H1 (cell line): Measurements from ENCODE around the gene PRKAR2B. TPM values are rescaled to one million over a fixed set of nuclear protein-coding genes. Genes with fewer than 3 reads are reported as not detected.

Source experiments
- ATF2 ChIP-seq: IDR thresholded peaks from 2 replicates; pipeline ENCODE4 v1.6.1; 2012; ENCODE audit warnings: low read length, inconsistent platforms
- EP300 ChIP-seq, 2 experiments: IDR thresholded peaks; 1 replicate in 1 of 2; 2 replicates in 1 of 2; pipeline ENCODE4 v1.6.1; 2011 to 2012; ENCODE audit warnings: low read depth in 2 of 2, low read length in 2 of 2, mild to moderate bottlenecking in 2 of 2, borderline replicate concordance in 1 of 2, inconsistent platforms in 1 of 2, moderate library complexity in 1 of 2
- JUN ChIP-seq: IDR thresholded peaks from 2 replicates; pipeline ENCODE4 v1.6.1; 2011; ENCODE audit warnings: low read depth, mild to moderate bottlenecking, improper control_type of control experiment, low read length
- PHF8 ChIP-seq: fragments of 200-600 bp; sonication (generic); conservative IDR thresholded peaks from 2 replicates; pipeline ENCODE4 v1.7.1; 2012; ENCODE audit warnings: low read depth, mild to moderate bottlenecking, inconsistent platforms, low read length, moderate library complexity
- RAD21 ChIP-seq, 2 experiments: IDR thresholded peaks in 1 of 2; conservative IDR thresholded peaks in 1 of 2; 2 replicates each; pipeline ENCODE4 v1.6.1; 2011; ENCODE audit warnings: low read depth in 2 of 2, low read length in 2 of 2, improper control_type of control experiment in 1 of 2, inconsistent platforms in 1 of 2, mild to moderate bottlenecking in 1 of 2, moderate library complexity in 1 of 2
- SP4 ChIP-seq: IDR thresholded peaks from 2 replicates; pipeline ENCODE4 v1.6.1; 2012; ENCODE audit warnings: low read length, inconsistent platforms
- polyA plus RNA-seq, 7 experiments: library from polyadenylated mRNA; depleted of rRNA in 3 of 7; stranded (reverse) in 5 of 7; unstranded in 2 of 7; fragments of >200 nt in 5 of 7; fragments of 200-250 nt in 2 of 7; gene quantifications; 1 replicate in 5 of 7; 2 replicates in 1 of 7; 4 replicates in 1 of 7; pipeline versions ENCODE4 v1.2.1 to v1.2.3, GENCODE V29; 2011 to 2013; ENCODE audit warnings: missing spikeins in 2 of 7, mixed read lengths in 2 of 7
- total RNA-seq: library from RNA; stranded (reverse); fragmentation: NEBNext Ultra II Directional; extraction: Animal tissue kit (Norgen Biotek cat#: 25700); gene quantifications from 2 replicates; pipeline ENCODE4 v1.2.1, GENCODE V29; 2021

The PRKAR2B gene
- total and polyA plus RNA-seq, 2 of the 8 experiments (the other 6 are each of a cell fraction or from before 2014, with no cell fraction given) = 10.4 to 37.0 TPM

DNA sequence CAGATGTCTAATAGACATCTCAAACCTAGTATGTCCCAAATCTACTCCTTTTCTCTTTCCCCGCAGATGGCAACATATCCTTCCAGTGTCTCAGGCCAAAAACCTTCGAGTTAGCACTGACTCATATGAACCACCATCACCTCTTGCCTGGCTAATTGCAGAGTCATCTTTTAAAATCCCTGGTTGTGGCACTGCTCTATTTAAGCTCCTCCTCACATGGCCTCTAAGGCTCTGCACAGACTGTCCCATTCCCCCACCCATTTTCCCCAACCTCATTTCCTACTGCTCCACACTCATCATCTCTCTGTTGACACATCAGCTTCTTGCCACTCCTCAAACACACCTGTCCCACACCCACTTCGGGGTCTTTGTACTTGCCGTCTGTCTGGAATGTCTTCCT lies 107.5 kb downstream of the PRKAR2B start (continued):
- TF ChIP-seq ATF2 = no peak
- no peak for TF ChIP-seq SP4
- TF ChIP-seq JUN = no peak
- no peak for TF ChIP-seq RAD21 (IDR thresholded peaks at IDR 0.05 in 1 of 2, conservative IDR thresholded peaks at IDR 0.05 in 1 of 2; ENCODE audit: low read depth in 2 of 2, low read length in 2 of 2)
- TF ChIP-seq PHF8 = no peak
- TF ChIP-seq EP300 (IDR thresholded peaks at IDR 0.05; ENCODE audit: borderline replicate concordance in 1 of 2, low read depth in 2 of 2, low read length in 2 of 2) = no peak
